Measurements from ENCODE around the gene ARIH2.

GRCh38 chr3:49006408-49007067, 87.9 kb downstream of the ARIH2 start:
- no peak for TF ChIP-seq POLR2AphosphoS5 (IDR thresholded peaks at IDR 0.05; ENCODE audit: low read depth, low read length)
- TF ChIP-seq, protein P1, sequence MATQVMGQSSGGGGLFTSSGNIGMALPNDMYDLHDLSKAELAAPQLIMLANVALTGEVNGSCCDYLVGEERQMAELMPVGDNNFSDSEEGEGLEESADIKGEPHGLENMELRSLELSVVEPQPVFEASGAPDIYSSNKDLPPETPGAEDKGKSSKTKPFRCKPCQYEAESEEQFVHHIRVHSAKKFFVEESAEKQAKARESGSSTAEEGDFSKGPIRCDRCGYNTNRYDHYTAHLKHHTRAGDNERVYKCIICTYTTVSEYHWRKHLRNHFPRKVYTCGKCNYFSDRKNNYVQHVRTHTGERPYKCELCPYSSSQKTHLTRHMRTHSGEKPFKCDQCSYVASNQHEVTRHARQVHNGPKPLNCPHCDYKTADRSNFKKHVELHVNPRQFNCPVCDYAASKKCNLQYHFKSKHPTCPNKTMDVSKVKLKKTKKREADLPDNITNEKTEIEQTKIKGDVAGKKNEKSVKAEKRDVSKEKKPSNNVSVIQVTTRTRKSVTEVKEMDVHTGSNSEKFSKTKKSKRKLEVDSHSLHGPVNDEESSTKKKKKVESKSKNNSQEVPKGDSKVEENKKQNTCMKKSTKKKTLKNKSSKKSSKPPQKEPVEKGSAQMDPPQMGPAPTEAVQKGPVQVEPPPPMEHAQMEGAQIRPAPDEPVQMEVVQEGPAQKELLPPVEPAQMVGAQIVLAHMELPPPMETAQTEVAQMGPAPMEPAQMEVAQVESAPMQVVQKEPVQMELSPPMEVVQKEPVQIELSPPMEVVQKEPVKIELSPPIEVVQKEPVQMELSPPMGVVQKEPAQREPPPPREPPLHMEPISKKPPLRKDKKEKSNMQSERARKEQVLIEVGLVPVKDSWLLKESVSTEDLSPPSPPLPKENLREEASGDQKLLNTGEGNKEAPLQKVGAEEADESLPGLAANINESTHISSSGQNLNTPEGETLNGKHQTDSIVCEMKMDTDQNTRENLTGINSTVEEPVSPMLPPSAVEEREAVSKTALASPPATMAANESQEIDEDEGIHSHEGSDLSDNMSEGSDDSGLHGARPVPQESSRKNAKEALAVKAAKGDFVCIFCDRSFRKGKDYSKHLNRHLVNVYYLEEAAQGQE (IDR thresholded peaks at IDR 0.05; ENCODE audit: insufficient read depth in 1 of 2, low read depth in 2 of 2, low read length in 2 of 2): no peak
- no peak for TF ChIP-seq TAF1 (IDR thresholded peaks at IDR 0.05; ENCODE audit: borderline replicate concordance, insufficient read depth, low read length)
- TF ChIP-seq SIN3A (IDR thresholded peaks at IDR 0.05; ENCODE audit: borderline replicate concordance, insufficient read depth, low read length): no peak
